DOHH2 (cell line): ENCODE measurements around the gene KCNAB1.
"Not testable (repeated sequence)": the region's sequence is repeated elsewhere in the genome, so short reads cannot be mapped to it uniquely, and the experiment has no call there.

Experiments
- CTCF ChIP-seq: fragments of 200-600 bp; sonication (generic); IDR thresholded peaks from one replicate; pipeline ENCODE4 v1.5.1; 2014; ENCODE audit warnings: antibody characterized with exemption, mild to moderate bottlenecking, low read depth, low read length; ENCODE audit not compliant: poor library complexity, severe bottlenecking
- EZH2phosphoT487 ChIP-seq: fragments of 200-600 bp; sonication (generic); IDR thresholded peaks from 2 replicates; pipeline ENCODE4 v1.6.1; 2017; ENCODE audit warnings: borderline replicate concordance, mild to moderate bottlenecking, antibody characterized with exemption, low read length, moderate library complexity, mixed read lengths

- TF ChIP-seq CTCF, EZH2phosphoT487: not testable (repeated sequence)
Measured at GRCh38 chr3:156095652-156096051, 24.7 kb upstream of the KCNAB1 start.
